GM13976 (cell line): ENCODE measurements around the gene SPC24.
"Not testable (repeated sequence)": the region's sequence is repeated elsewhere in the genome, so short reads cannot be mapped to it uniquely, and the experiment has no call there.

Experiments
- DNase-seq: peaks from one replicate; pipeline ENCODE4 v3.0.0; 2012; ENCODE audit warnings: low spot score
- CTCF ChIP-seq: IDR thresholded peaks from 2 replicates; pipeline ENCODE4 v1.5.1; 2012; ENCODE audit warnings: borderline replicate concordance, mild to moderate bottlenecking; ENCODE audit not compliant: insufficient read depth; ENCODE audit errors: extremely low read depth, missing control alignments, control extremely low read depth
- in situ Hi-C: fragments of 300-500 bp; cut with MboI; formaldehyde crosslinking; loops from one replicate; pipeline ENCODE4 v1.12.0; 2022; ENCODE audit warnings: low sequenced_read_pairs, mixed read lengths, inconsistent platforms; ENCODE audit not compliant: unreplicated experiment

The SPC24 gene

GRCh38 chr19:11181488-11181887, 25.9 kb upstream of the SPC24 start:
- in situ Hi-C loops: no loop called here
- no peak for TF ChIP-seq CTCF
- DNase-seq: no peak

- in situ Hi-C loops, DNase-seq: not testable (repeated sequence)
Measured at GRCh38 chr19:11180975-11181374, 25.4 kb upstream of the SPC24 start.

- in situ Hi-C loops: no loop called here
- DNase-seq: no peak
- no peak for TF ChIP-seq CTCF
Measured at GRCh38 chr19:11180346-11180745, 24.8 kb upstream of the SPC24 start.

DNA sequence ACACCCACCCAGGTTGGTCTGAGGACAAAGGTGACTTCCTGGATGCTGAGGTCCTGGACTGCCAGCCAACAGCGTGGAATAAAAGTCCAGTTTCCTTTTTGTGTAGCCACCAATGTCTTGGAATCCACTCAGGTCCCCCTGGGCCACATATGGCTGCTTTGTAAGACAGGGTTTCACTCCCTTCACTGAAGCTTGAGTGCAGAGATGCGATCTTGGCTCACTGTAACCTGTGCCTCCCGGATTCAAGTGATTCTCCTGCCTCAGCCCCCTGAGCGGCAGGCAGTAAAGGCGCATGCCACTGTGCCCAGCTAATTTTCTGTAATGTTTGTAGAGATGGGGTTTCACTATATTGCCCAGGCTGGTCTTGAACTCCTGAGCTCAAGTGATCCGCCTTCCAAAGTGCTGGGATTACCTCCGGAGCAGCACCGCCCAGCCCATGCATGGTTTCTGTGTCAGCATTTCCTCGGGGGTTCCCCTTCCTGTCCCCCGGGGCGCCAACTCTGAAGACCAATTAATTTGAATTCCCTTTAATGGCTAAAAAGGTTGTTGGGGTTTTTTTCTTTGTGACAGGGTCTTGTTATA, 24.2 kb upstream of the SPC24 start:
- TF ChIP-seq CTCF: no peak
- in situ Hi-C loops: no loop called here

DNA sequence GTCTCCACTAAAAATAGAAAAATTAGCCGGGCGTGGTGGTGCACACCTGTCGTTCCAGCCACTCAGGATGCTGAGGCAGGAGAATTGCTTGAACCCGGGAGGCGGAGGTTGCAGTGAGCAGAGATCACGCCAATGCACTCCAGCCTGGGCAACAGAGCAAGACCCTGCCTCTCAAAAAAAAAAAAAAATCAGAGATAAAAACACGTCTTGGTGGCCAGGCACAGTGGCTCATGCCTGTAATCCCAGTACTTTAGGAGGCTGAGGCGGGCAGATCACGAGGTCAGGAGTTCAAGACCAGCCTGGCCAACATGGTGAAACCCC, 23.5 kb upstream of the SPC24 start:
- in situ Hi-C loops, DNase-seq: not testable (repeated sequence)

More for the DNA sequence above, 24.2 kb upstream of the SPC24 start:
- peak; percentile 81 for DNase-seq

DNA sequence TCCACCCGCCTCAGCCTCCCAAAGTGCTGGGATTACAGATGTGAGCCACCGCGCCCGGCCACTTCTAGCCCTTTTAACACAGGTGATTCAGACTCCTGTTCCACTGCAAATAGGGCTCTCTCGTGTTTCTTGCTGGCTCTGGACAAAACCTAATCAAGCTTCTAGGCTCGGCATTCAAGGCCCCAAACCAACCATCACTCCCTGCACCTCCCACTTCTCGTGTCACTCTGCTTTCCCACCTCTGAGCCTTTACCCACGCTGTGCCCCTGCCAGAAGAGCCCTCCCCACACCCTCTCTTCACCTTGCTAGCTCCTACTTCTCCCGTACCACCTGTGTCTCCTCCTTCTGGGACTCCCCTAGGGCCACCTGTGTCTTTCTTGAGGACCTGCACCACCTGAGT, 22.0 kb upstream of the SPC24 start:
- in situ Hi-C loops: no loop called here

GRCh38 chr19:11176466-11177193, 21.0 kb upstream of the SPC24 start:
- DNase-seq: no peak
- in situ Hi-C loops: no loop called here
- TF ChIP-seq CTCF: no peak

More for the DNA sequence above, 22.0 kb upstream of the SPC24 start:
- TF ChIP-seq CTCF: no peak
- DNase-seq: no peak
